Right atrium auricular region (tissue), 2 donors: ENCODE measurements around the gene RDX. TPM values are rescaled to one million over a fixed set of nuclear protein-coding genes. Genes with fewer than 3 reads are reported as not detected.

Experiments used
- DNase-seq: peaks from one replicate; pipeline ENCODE4 v3.0.0-alpha.2; 2019; ENCODE audit warnings: low spot score
- H3K27ac ChIP-seq, 2 donors: fragments of 200-600 bp; sonication (generic); 1 replicate in 1 of 2; 2 replicates in 1 of 2; pipeline ENCODE4 v1.5.1; 2016 to 2019
- H3K27me3 ChIP-seq, 2 donors: fragments of 200-600 bp; sonication (generic); one replicate each; pipeline versions ENCODE4 v1.5.1 to v1.6.0; 2017 to 2019
- H3K36me3 ChIP-seq: fragments of 200-600 bp; sonication (generic); one replicate; pipeline ENCODE4 v1.5.1; 2016
- H3K4me1 ChIP-seq, 2 donors: fragments of 200-600 bp; sonication (generic); one replicate each; pipeline versions ENCODE4 v1.5.1 to v1.6.0; 2017 to 2019
- H3K4me3 ChIP-seq, 2 donors: fragments of 200-600 bp; sonication (generic); 1 replicate in 1 of 2; 2 replicates in 1 of 2; pipeline ENCODE4 v1.5.1; 2017 to 2019; ENCODE audit warnings: mild to moderate bottlenecking in 1 of 2, moderate library complexity in 1 of 2
- H3K9me3 ChIP-seq, 2 donors: fragments of 200-600 bp; sonication (generic); one replicate each; pipeline ENCODE4 v1.5.1; 2019
- CTCF ChIP-seq, 2 donors: fragments of 200-600 bp; sonication (generic); IDR thresholded peaks; one replicate each; pipeline ENCODE4 v1.5.1; 2019; ENCODE audit warnings: antibody characterized with exemption in 2 of 2
- total RNA-seq, 2 donors: library from RNA; depleted of rRNA; stranded (reverse); fragments of >200 nt; gene quantifications; one replicate each; pipeline ENCODE4 v1.1.0, GENCODE V29; 2016

Gene RDX
- total RNA-seq, 2 donors from 2014 or later = 58.8 to 78.5 TPM

GRCh38 chr11:110165039-110165925, 131.1 kb downstream of the RDX start:
- Histone ChIP-seq H3K4me3 (no peak overlapping the region), H3K4me1 (no peaks in the 10 kb centered on the region), H3K27me3 (no peaks in the 10 kb centered on the region), H3K27ac (no peak overlapping the region), H3K9me3 (no peaks in the 10 kb centered on the region), H3K36me3 (peaks cover 33% of the 10 kb centered on the region)
- DNase-seq = peak; percentile 47
- no peak for TF ChIP-seq CTCF (IDR thresholded peaks at IDR 0.05)

- Histone ChIP-seq H3K9me3 (no peaks in the 10 kb centered on the region), H3K4me3 (no peak overlapping the region), H3K27me3 (no peaks in the 10 kb centered on the region), H3K4me1 (peaks cover 0 to 5% of the 10 kb centered on the region in 2 donors), H3K36me3 (peaks cover 47% of the 10 kb centered on the region), H3K27ac (no peak overlapping the region)
- TF ChIP-seq CTCF (IDR thresholded peaks at IDR 0.05) = no peak
- no peak for DNase-seq
Measured at GRCh38 chr11:110162216-110162615, 134.2 kb downstream of the RDX start.

- no peak for TF ChIP-seq CTCF (IDR thresholded peaks at IDR 0.05)
- Histone ChIP-seq H3K27me3 (no peaks in the 10 kb centered on the region), H3K36me3 (peaks cover 42% of the 10 kb centered on the region), H3K9me3 (no peaks in the 10 kb centered on the region), H3K27ac (no peak overlapping the region), H3K4me1 (peaks cover 0 to 5% of the 10 kb centered on the region in 2 donors), H3K4me3 (no peak overlapping the region)
- peak; percentile 34 for DNase-seq
Measured at GRCh38 chr11:110161061-110161460, 135.4 kb downstream of the RDX start.

GRCh38 chr11:110160437-110160836, 136.0 kb downstream of the RDX start:
- Histone ChIP-seq H3K4me3 (no peak overlapping the region), H3K27me3 (no peaks in the 10 kb centered on the region), H3K4me1 (peaks cover 0 to 5% of the 10 kb centered on the region in 2 donors), H3K27ac (no peak overlapping the region), H3K36me3 (peaks cover 40% of the 10 kb centered on the region), H3K9me3 (no peaks in the 10 kb centered on the region)
- TF ChIP-seq CTCF (IDR thresholded peaks at IDR 0.05) = no peak
- DNase-seq = no peak

GRCh38 chr11:110160016-110160415, 136.4 kb downstream of the RDX start:
- peaks cover 35% of the 10 kb centered on the region for H3K36me3 ChIP-seq
- peaks cover 0 to 5% of the 10 kb centered on the region in 2 donors for H3K4me1 ChIP-seq
- H3K27me3 ChIP-seq = no peaks in the 10 kb centered on the region
- H3K4me3 ChIP-seq = no peak overlapping the region
- no peaks in the 10 kb centered on the region for H3K9me3 ChIP-seq
- no peak overlapping the region for H3K27ac ChIP-seq
- TF ChIP-seq CTCF (IDR thresholded peaks at IDR 0.05) = no peak
- no peak for DNase-seq
